Endodermal cell (in vitro differentiated cells): ENCODE data around the gene INAFM2. TPM values are rescaled to one million over a fixed set of nuclear protein-coding genes. Genes with fewer than 3 reads are reported as not detected.

ENCODE experiments used
- DNase-seq: peaks from one replicate; pipeline ENCODE4 v3.0.0-alpha.2; 2017
- H3K27ac ChIP-seq: 2 replicates; pipeline ENCODE4 v1.5.1; 2013; ENCODE audit warnings: mild to moderate bottlenecking, low read depth, low read length, moderate library complexity
- H3K27me3 ChIP-seq: 2 replicates; pipeline ENCODE4 v1.6.1; 2013; ENCODE audit warnings: mild to moderate bottlenecking, low read length, moderate library complexity; ENCODE audit not compliant: insufficient read depth, control insufficient read depth, poor library complexity, severe bottlenecking
- H3K36me3 ChIP-seq: 2 replicates; pipeline ENCODE4 v1.7.0; 2013; ENCODE audit warnings: mild to moderate bottlenecking, low read length, moderate library complexity; ENCODE audit not compliant: control insufficient read depth, insufficient read depth
- H3K4me1 ChIP-seq: one replicate; pipeline ENCODE4 v1.7.0; 2013; ENCODE audit warnings: low read length; ENCODE audit not compliant: control insufficient read depth, insufficient read depth
- H3K4me3 ChIP-seq: 2 replicates; pipeline ENCODE4 v1.5.1; 2013; ENCODE audit warnings: mild to moderate bottlenecking, low read length, moderate library complexity
- H3K9ac ChIP-seq: 2 replicates; pipeline ENCODE4 v1.6.1; 2013; ENCODE audit warnings: mild to moderate bottlenecking, low read length, moderate library complexity; ENCODE audit not compliant: poor library complexity, severe bottlenecking; ENCODE audit errors: extremely low read depth
- H3K9me3 ChIP-seq: 2 replicates; pipeline ENCODE4 v1.6.1; 2013; ENCODE audit warnings: mild to moderate bottlenecking, low read length, moderate library complexity; ENCODE audit not compliant: control insufficient read depth
- H3K27ac Mint-ChIP-seq: 2 replicates; pipeline ENCODE4 v1.8.0; 2020; ENCODE audit warnings: mixed read lengths
- H3K27me3 Mint-ChIP-seq: 2 replicates; pipeline ENCODE4 v1.8.0; 2021; ENCODE audit warnings: mild to moderate bottlenecking, mixed read lengths; ENCODE audit not compliant: insufficient read depth
- H3K36me3 Mint-ChIP-seq: 2 replicates; pipeline ENCODE4 v1.8.0; 2020; ENCODE audit warnings: low read depth, mixed read lengths
- H3K4me1 Mint-ChIP-seq: 2 replicates; pipeline ENCODE4 v1.8.0; 2020; ENCODE audit warnings: mixed read lengths
- H3K4me3 Mint-ChIP-seq: 2 replicates; pipeline ENCODE4 v1.8.0; 2020; ENCODE audit warnings: mild to moderate bottlenecking, moderate library complexity, mixed read lengths
- H3K9me3 Mint-ChIP-seq: 2 replicates; pipeline ENCODE4 v1.8.0; 2020; ENCODE audit warnings: mild to moderate bottlenecking, mixed read lengths
- CTCF ChIP-seq: fragments of 200-600 bp; sonication (generic); conservative IDR thresholded peaks from 2 replicates; pipeline ENCODE4 v1.5.0; 2021; ENCODE audit warnings: antibody characterized with exemption, mild to moderate bottlenecking
- WGBS, 2 experiments: methylation state at CpG; one replicate each; pipeline versions ENCODE4 v1.1.5 to v1.1.7; 2013; ENCODE audit warnings: missing lambda C conversion rate in 2 of 2, mixed read lengths in 1 of 2; ENCODE audit not compliant: insufficient coverage in 1 of 2, insufficient read length in 1 of 2; 5-methylcytosine and 5-hydroxymethylcytosine counted together
- total RNA-seq, 2 donors: library from RNA; stranded (reverse); fragmentation: NEBNext Ultra II Directional in 1 of 2; extraction: Animal tissue kit (Norgen Biotek cat#: 25700) in 1 of 2; gene quantifications; 2 replicates in 1 of 2; 3 replicates in 1 of 2; pipeline ENCODE4 v1.2.1, GENCODE V29; 2021

The INAFM2 gene
- total RNA-seq, 2 donors from 2014 or later, result 4.6 to 8.6 TPM

GRCh38 chr15:40310001-40310959 is 13.2 kb upstream of the INAFM2 start:
- Histone ChIP-seq H3K36me3 (no peaks in the 10 kb centered on the region), H3K27me3 (peaks cover 43% of the 10 kb centered on the region), H3K9me3 (no peaks in the 10 kb centered on the region), H3K4me3 (no peak overlapping the region), H3K9ac (no peak overlapping the region), H3K4me1 (peaks cover 6% of the 10 kb centered on the region), H3K27ac (no peak overlapping the region)
- TF ChIP-seq CTCF, result peak; percentile 93
- peak; percentile 92 for DNase-seq
- Mint-ChIP-seq H3K27ac (no peak overlapping the region), H3K36me3 (no peaks in the 10 kb centered on the region), H3K4me1 (peaks cover 15% of the 10 kb centered on the region), H3K9me3 (no peaks in the 10 kb centered on the region), H3K27me3 (peaks cover 49% of the 10 kb centered on the region), H3K4me3 (no peak overlapping the region)
- 21 to 36% methylated on average over 2 to 4 of the region's 4 CpGs for WGBS, 2 experiments

- no peak for TF ChIP-seq CTCF
- H3K9ac ChIP-seq, result no peak overlapping the region
- peaks cover 56% of the 10 kb centered on the region for H3K27me3 Mint-ChIP-seq
- H3K9me3 Mint-ChIP-seq, result no peaks in the 10 kb centered on the region
- WGBS, 2 experiments, result 70 to 89% methylated on average over 1 to 3 of the region's 3 CpGs
- no peak overlapping the region for H3K27ac ChIP-seq
- peaks cover 6% of the 10 kb centered on the region for H3K4me1 ChIP-seq
- H3K36me3 ChIP-seq, result no peaks in the 10 kb centered on the region
- H3K9me3 ChIP-seq, result no peaks in the 10 kb centered on the region
- no peak overlapping the region for H3K4me3 Mint-ChIP-seq
- no peak for DNase-seq
- peaks cover 50% of the 10 kb centered on the region for H3K27me3 ChIP-seq
- no peak overlapping the region for H3K4me3 ChIP-seq
- no peak overlapping the region for H3K27ac Mint-ChIP-seq
- H3K36me3 Mint-ChIP-seq, result no peaks in the 10 kb centered on the region
- peaks cover 15% of the 10 kb centered on the region for H3K4me1 Mint-ChIP-seq
Observed at GRCh38 chr15:40310993-40311392, 12.5 kb upstream of the INAFM2 start.

GRCh38 chr15:40312370-40313158 is 10.9 kb upstream of the INAFM2 start:
- no peak overlapping the region for H3K4me3 ChIP-seq
- H3K9me3 ChIP-seq, result no peaks in the 10 kb centered on the region
- H3K27me3 Mint-ChIP-seq, result peaks cover 66% of the 10 kb centered on the region
- no peak overlapping the region for H3K9ac ChIP-seq
- DNase-seq, result no peak
- H3K4me3 Mint-ChIP-seq, result no peak overlapping the region
- TF ChIP-seq CTCF, result no peak
- no peak overlapping the region for H3K27ac ChIP-seq
- WGBS, 2 experiments, result 93 to 98% methylated on average over 7 to 10 of the region's 10 CpGs
- H3K4me1 Mint-ChIP-seq, result peaks cover 5% of the 10 kb centered on the region
- H3K4me1 ChIP-seq, result peaks cover 6% of the 10 kb centered on the region
- no peaks in the 10 kb centered on the region for H3K9me3 Mint-ChIP-seq
- H3K36me3 ChIP-seq, result no peaks in the 10 kb centered on the region
- no peaks in the 10 kb centered on the region for H3K36me3 Mint-ChIP-seq
- H3K27me3 ChIP-seq, result peaks cover 64% of the 10 kb centered on the region
- no peak overlapping the region for H3K27ac Mint-ChIP-seq
